NAMALWA (cell line): ENCODE data around the gene PSMA5.

Source experiments
- DNase-seq: peaks from one replicate; pipeline ENCODE4 v3.0.0-alpha.2; 2015; ENCODE audit warnings: low spot score

PSMA5 gene

DNA sequence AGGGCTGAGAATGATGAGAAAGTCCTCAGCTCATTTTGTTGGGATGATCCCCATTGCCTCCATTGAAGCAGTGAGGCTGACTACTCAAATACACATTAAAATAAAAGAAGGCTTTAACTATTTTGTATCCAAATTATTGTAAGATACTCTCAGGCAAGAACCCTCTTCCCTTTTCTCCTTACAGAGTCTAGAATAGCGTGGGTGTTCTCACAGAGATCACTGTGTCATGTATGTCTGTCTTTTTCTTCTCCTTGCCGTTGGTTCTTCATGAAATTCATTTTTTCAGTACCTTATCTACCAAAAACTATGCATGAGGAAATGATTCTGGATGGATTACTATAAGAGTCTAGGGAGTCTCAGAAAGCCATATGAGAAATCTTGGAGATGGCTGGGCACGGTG is 58.6 kb downstream of the PSMA5 start:
- no peak for DNase-seq

DNA sequence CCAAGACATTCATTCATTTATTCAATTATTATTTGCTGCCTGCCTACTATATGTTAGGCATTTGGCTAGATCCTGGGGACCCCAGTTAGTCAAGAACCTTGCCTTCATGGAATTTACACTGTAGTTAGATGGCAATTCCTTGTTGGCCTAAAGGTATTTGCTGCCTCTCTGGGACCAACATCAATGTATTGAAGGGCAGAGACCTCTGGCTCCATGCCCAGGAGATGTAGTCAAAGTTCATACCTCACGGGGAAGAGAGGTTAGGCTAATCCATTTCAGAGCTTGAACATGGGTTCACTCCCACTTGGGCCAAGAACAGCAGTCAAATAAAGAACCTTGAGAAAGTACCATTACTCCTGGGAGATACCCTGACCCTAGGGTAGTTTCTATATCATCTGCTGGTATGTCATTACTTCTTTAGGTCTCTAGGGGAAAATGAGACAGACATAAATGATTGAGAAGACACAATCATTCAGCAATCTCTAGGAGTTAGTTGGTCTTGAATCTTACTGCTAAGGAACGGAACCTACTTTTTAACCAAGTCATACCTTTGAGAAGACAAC is 60.5 kb downstream of the PSMA5 start:
- no peak for DNase-seq

- DNase-seq = no peak
Observed at GRCh38 chr1:109361649-109362048, 64.6 kb downstream of the PSMA5 start.

- DNase-seq = no peak
Observed at GRCh38 chr1:109361069-109361468, 65.2 kb downstream of the PSMA5 start.

DNA sequence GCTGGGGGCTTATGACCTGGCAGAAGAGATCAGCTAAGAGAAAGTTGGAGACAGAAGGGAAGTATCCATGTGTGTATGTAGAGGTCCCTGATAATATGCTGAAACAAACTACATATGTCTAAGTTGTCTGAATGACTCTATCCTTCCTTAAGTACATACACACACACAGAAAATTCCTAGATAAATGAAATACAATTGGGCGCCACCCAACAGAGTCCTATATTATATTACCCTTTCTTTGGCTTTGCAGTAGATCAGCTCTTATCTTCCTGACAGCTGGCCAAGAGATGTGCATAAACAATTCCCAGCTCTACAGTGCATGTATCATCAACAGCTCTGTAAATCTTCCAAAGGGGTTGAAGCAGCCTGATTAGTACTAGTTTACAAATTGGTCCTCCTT is 68.6 kb downstream of the PSMA5 start:
- DNase-seq = no peak

DNA sequence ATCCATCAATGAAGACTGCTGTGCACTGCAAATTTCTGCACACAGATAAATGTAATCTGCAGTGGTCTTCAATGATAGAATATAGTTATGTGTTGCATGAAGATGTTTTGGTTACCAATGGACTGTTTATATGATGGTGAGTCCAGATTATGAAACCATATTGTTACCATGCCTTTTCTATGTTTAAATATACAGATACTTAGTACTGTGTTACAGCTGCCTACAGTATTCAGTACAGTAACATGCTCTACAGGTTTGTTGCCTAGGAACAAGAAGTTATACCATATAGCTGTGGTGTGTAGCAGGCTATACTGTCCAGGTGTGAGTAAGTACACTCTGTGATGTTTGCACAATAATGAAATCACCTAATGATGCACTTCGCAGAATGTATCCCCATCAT is 69.3 kb downstream of the PSMA5 start:
- DNase-seq = peak; percentile 5

- no peak for DNase-seq
Observed at GRCh38 chr1:109356505-109356904, 69.7 kb downstream of the PSMA5 start.

DNA sequence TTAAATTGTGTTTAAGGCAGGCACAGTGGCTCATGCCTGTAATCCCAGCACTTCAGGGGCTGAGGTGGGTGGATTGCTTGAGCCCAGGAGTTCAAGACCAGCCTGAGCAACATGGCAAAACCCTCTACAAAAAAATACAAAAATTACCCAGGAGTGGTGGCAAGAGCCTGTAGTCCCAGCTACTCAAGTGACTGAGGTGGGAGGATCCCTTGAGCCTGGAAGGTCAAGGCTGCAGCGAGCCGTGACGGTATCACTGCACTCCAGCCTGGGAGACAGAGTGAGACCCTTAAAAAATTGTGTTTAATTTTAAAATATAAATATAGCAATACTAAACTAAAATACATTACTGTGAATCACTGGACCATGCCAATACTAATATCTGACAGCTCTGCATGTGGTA is 71.3 kb downstream of the PSMA5 start:
- DNase-seq = no peak

DNA sequence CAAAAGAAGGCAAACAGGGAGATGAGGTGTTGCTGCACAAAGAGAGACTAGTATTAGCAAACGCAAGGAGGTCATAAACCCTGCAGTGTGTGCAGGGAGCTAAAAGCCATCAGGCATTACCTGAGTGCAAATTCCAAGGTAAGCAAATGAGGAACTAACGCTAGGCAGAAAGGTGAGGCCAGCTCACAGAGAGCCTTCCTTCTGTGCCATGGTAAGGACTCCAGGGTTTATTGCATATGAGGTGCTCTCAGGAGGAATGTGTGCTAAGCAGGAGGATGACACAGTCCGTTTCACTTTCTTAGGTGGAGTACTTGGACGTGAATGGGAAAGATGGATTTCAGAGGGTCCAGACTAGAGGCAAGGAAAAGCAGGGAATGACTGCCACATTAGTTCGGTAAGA is 74.8 kb downstream of the PSMA5 start:
- no peak for DNase-seq

DNA sequence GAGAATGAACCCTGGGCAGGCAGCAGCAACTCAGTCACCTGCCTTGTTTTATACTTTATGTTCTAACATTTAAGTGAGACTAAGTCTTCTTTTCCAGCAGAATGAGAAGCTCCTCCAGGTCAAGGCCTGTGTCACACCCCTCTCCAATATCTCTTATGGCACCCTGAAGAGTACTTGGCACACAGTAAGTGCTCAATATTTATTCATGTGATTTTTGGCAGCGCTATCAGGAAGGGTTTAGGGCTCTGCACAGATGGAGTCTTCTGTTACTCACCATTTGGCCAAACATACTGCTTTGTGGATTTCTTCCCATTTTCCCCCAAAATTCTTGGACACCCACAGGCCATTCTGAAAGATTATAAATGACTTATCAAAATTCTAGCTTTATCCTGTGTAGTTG is 75.6 kb downstream of the PSMA5 start:
- DNase-seq = no peak

- no peak for DNase-seq
Observed at GRCh38 chr1:109350182-109350581, 76.1 kb downstream of the PSMA5 start.
